GM10847 (cell line): ENCODE results near the gene SDCBP2.

Experiments used
- POLR2A ChIP-seq: IDR thresholded peaks from 2 replicates; pipeline ENCODE4 v1.6.1; 2011; ENCODE audit not compliant: insufficient read length; ENCODE audit errors: extremely low read depth

SDCBP2 gene

DNA sequence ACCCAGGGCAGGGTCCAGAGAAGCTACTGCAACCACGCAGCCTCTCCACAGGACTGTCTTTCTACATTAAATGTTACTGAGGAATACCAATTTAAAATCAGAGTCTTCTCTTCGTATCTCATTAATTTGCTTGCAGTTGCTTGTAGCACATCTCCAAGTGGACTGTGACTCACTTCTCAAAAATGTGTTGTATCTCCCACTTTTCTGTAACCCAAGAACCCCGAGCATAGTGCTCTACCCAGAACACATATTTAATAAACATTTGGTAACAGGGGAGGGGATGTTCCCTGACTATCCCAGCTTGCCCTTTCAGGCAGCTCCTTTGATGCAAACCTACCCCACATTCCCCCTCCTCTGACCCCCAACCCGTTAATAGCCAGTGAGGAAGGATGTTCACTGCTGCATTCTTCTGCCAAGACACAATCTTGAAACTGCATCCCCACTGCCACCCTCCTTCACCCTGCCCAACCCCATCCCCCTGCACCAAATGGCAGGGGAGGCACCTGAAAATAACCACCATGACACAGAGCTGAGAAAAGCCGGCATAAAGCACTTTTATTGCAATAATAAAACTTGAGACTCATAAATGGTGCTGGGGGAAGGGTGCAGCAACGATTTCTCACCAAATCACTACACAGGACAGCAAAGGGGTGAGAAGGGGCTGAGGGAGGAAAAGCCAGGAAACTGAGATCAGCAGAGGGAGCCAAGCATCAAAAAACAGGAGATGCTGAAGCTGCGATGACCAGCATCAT is 39.7 kb upstream of the SDCBP2 start:
- TF ChIP-seq POLR2A: no peak

DNA sequence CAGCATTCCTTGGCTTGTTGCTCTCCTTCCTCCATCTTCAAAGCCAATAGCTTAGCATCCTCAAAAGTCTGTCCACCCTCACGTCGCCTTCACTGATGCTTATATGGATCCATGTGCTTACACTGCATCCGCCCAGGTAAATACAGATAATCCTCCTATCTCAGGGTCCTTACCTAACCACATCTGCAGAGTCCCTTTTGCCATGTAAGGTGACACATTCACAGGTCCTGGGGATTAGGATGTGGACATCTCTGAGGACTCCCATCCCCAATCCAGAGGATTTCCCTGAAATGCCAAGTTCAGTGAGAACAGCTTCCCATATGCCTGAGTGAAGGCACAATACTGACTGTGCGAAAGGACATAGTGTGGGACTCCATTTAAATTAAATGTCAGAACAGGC is 38.5 kb upstream of the SDCBP2 start:
- no peak for TF ChIP-seq POLR2A

DNA sequence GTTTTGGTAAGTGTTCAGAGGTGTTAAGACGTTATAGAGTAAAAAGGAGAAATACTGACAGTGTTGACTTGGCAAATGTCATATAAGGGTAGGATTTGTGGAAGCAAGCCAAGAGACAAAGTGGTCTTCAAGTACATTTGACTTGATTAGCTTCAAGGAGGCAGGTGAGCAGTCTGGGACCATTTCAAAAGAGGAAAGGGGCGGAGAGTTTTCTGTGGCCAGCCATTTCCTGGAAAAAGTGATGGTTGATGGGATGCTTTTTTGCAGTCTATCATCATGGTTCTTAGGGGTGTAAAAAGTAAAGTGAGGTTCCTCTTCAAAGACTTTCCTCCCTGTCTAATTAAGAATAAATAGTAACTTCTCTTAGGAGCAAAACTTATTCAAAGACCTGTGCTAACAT is 35.2 kb upstream of the SDCBP2 start:
- TF ChIP-seq POLR2A: no peak

DNA sequence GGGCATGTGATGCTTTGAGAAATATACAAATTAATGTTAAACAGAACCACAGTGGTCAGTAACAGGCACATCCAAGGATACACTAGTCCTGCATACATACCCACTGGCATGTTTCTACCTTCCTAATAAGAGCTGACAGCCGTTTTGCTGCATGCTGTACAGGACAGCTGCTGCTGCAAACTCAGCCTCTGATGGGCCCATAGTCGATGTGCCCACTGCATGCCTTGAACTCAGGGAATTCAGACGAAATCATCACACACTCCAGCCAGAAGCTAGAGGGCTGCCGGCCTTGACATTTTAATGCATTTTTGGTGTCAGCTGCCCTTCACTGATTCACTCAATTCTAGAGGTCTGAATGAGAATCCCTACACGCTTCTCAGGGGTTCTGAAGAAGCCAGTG is 34.6 kb upstream of the SDCBP2 start:
- no peak for TF ChIP-seq POLR2A

DNA sequence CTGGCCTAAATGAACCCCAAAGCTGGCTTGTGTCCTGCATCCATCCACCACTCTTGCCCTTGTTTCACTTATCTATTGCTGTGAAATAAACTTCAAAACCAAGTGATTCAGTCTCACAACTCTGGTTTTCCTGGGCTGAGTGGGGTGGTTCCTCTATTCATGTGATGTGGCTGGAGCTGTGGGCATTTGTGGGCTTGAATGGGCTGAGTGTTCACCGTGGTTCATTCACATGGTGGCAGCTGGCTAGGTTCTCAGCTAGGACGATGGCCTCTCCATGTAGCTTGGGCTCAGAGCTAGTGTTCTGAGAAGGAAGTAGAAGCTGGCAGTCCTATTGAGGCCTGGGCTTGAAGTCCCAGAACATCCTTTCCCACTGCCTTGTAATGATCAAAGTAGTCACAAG is 33.5 kb upstream of the SDCBP2 start:
- no peak for TF ChIP-seq POLR2A

DNA sequence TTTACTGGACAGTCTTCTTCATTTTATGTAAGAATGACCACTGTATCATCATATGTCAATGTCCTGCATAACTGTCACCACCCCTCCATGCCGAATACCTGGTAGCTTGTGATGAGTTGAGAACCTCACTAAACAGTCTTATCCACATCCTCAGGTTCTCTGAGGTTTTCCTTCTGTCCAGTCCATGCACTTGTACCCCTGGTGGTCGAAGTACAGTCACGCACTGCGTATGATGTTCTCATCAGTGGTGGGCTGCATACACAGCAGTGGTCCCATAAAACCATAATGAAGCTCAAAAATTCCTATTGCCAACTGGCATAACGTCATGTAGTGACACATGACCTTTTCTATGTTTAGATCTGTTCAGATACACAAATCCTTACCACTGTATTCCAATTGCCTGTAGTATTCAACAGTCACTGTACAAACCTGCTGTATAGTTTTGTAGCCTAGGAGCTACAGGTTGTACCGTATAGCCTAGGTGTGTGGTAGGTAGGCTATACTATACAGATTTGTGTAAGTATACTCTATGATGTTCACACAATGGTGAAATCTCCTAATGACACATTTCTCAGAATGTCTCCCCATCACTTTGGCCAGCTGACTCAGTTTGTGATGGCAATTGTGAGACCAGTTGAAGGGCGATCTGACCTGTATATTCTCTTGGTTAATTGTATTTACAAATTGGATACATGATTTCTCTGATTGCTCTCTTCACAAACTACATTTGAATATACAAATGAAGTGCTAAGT is 31.3 kb upstream of the SDCBP2 start:
- no peak for TF ChIP-seq POLR2A

DNA sequence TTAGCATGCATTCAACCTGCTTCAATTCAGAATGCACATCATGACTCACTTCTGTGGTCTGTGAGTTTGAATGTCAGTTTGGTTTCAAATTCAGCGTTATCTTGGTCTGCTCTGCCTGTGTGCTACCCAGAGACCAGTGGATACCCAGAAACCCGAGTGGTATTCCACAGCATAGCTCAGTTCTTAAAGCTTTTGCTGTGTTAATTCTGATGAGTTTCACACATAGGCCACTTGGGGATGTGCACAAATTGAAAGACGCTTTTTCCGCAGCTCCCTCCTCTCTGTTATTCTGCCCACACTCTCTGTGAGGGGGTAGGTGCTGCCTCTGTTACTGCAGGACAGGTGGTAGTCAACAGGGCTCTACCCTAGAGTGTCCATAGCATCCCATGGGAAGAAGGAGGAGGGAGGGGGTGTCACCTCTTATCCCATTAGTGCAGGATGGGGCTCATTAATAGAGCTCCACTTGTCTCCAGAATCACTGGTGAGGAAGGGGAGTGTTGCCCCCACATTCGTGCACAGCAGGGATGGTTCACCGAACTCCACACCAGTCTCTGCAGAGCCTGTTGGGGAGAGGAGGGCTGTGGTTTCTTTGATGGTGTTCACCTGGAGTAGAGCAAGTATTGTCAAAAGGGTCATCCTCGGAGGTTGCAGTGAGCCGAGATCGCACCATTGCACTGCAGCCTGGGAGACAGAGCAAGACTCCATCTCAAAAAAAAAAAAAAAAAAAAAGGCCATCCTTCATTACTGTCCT is 29.2 kb upstream of the SDCBP2 start:
- no peak for TF ChIP-seq POLR2A

DNA sequence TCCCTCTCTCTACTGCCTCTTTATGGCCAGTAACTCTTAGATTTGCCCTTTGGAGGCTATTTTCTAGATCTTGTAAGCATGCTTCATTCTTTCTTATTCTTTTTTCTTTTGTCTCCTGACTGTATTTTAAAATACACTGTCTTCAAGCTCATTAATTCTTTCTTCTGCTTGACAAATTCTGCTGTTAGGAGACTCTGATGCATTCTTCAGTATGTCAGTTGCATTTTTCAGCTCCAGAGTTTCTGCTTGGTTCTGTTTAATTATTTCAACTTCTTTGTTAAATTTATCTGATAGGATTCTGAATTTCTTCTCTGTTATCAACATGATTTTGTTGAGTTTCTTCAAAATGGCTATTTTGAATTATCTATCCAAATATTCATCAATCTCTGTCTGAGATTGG is 25.0 kb upstream of the SDCBP2 start:
- no peak for TF ChIP-seq POLR2A

DNA sequence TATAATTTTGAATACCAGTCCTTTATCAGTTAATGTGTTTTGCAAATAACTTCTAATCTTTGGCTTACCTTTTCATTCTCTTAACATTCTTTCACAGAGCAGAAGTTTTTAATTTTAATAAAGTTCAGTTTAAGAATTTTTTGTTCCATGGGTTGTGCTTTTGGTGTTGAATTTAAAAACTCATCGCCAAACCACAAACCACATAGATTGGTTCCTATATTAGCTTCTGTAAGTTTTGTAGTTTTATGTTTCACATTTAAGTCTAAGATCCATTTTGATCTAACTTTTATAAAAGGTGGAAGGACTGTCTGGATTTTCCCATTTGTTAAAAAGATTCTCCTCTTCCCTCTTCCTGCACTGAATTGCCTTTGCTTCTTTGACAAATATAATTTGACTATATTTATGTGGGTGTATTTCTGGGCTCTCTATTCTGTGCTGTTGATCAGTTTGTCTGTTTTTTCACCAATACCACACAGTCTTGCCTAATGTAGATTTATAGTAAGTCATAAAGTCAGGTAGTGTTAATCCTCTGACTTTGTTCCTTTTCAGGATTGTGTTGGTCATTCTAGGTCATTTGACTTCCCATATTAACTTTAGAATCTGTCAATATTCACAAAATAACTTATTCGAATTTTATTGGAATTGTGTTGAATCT is 17.5 kb upstream of the SDCBP2 start:
- TF ChIP-seq POLR2A: no peak

DNA sequence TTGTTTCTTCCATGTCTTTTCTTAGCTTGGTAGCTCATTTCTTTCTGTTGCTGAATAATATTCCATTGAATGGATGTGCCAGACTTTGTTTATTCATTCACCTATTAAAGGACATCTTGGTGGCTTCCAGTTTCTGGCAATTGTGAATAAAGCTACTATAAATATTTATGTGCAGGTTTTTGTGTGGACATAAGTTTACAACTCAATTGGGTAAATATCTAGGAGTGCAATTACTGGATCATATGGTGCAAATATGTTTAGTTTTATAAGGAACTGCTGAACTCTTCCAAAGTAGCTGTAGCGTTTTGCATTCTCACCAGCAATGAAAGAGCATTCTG is 16.8 kb upstream of the SDCBP2 start:
- TF ChIP-seq POLR2A: no peak

DNA sequence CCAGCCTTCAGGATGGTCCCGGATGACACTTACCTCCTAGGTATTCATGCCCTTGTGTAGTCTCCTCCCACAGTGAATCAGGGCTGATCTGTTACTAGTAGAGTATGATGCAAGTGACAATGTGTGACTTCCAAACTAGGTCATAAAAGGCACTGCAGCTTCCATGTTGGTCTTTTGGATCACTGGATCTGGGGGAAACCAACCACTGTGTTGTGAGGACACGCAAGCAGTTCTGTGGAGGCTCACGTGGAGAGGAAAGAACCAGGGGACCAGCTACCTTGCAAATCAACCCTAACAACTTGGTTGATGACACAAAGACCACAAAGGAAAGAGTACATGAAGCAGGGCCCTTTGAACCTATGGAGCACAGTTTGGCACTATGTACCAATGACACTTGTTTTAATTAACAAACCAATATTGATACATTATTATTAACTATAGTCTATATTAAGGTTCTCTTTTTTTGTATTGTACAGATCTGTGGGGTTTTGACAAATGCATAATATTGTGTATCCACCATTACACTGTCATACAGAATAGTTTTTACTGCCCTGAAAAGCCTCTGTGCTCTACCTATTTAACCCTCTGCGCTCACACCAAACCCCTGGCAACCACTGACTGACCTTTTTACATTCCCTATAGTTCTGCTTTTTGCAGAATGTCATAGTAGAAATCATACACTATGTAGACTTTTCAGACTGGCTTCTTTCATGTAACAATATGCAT is 16.3 kb upstream of the SDCBP2 start:
- TF ChIP-seq POLR2A: no peak

DNA sequence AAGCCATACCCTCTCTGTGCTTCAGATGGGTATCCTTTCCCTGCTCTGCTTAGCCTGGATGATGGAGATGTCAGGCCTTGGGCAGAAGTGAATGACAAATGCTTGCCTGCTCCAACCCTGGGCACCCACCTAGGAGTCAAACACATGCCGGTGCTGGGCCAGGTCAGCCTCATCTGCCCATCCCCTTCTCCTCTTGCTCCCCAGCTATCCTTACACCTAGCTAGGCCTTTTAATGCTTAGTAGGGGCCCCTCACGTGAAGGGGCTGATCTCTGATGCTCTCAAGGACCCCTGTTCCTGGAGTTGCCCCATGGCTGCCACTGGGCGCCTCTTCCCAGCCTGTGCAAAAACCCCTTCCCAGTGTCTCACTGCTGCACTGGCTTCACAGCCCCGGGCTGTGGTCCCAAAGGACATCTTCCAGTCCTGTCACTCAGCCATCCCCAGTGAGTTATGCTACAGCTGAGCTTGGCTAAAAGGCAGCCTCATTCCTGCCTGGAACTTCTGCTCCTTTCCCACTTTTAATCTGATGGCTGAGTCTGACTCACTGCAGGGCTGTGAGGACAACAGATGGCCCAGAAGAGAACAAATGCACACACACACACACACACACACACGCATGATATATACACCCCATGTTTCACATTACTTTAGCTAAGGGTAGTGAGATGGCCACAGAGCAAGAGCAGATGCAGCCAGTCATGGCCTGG is 12.8 kb upstream of the SDCBP2 start:
- TF ChIP-seq POLR2A: no peak

DNA sequence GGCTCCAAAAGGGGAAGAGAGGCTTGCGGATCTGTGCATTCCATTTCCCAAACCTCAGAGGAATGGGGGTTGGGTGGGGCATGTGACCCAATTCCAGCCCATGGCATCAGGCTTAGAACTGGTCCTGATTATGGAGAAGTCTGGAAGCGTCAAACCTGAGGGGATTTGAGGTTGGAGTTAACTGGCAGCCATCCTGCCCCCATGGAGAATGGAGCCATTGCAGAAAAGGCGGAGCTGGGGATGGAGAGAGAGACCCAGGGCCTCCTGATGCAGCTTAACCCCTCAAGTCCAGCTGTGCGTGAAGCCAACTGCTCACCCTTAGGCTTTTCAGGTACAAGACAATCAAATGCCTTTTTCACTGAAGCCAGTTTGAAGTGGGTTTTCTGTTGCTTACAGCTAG is 9.9 kb upstream of the SDCBP2 start:
- TF ChIP-seq POLR2A: no peak

DNA sequence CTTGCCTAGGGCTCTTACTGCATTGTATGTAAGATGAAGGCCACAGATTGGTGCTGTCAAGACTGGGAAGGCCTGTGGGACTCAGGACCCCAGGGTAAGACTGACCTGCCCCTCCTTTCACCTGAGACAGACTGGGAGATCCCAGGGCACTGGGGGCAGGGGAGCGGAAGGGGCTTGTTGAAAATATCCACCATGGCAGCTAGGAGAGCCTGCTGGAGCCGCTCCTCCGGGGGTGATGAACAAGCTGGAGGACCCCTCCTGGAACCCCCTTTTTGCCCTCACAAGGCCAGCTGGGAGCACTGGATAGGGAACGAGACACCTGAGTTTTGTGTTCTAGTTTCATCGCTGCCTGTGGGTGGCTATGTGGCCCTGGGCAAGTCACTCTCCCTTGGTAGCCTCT is 9.2 kb upstream of the SDCBP2 start:
- no peak for TF ChIP-seq POLR2A
